Measurements from ENCODE around the gene SLC22A1. TPM values are rescaled to one million over a fixed set of nuclear protein-coding genes. Genes with fewer than 3 reads are reported as not detected.

Gene SLC22A1
- total and polyA plus RNA-seq, 2 of the 13 experiments (the other 11 are each of a cell fraction or from before 2014, with no cell fraction given): 0.80 to 0.87 TPM

DNA sequence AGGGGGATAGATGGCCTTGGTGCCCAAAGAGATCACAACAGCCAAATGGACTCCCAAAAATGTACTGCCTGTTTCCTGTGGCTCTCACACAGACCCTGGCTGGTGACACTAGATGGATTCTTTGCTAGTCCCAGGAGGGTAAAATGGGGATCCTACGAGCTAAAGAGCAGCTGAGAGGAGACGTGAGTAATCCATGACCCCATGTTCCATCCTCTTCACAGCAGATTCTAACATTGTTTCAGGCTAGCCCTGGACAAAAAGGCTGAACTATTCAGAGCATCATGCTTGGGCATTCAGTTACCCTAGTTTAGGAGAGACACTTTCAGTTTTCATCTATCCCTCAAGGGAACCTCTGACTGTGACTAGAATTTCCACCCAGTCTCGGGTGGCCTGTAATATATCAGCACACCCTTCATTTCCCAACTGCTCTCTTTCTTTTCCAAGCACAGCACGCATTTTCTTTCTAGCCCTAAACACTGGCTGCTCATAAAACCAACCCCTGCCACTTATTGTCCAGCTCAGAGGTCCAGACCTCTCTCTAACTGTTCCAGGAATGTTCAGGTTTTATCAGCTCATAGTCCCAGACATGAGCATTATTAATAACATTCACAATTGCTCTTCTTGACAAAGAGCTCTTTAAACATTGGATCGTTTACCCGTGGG is 48.5 kb downstream of the SLC22A1 start:
- ChIA-PET POLR2A (no interaction called here), CTCF (ENCODE audit: low intra/inter-chr PET ratio, low total read pairs) (no interaction called here)
- in situ Hi-C loops (cut with HindIII; ENCODE audit: extremely low pct_ligation_motif_present, low pct_unique_long_range_greater_than_20kb): no loop called here
- Histone ChIP-seq H2AFZ (ENCODE audit: low read length) (no peak overlapping the region), H3K4me1 (ENCODE audit: insufficient read depth, low read length) (peaks cover 9% of the 10 kb centered on the region; the same call in 1 of the 2 replicates), H3K4me3 (replicated peaks in 1 of 3; ENCODE audit: insufficient read depth in 1 of 3, low read depth in 2 of 3, low read length in 3 of 3) (no peak overlapping the region), H4K20me1 (ENCODE audit: insufficient read depth, low read length) (no peaks in the 10 kb centered on the region), H3K9ac (ENCODE audit: insufficient read depth, low read depth, low read length) (no peak overlapping the region), H3K27ac (ENCODE audit: extremely low read length, insufficient read depth, low read length) (no peak overlapping the region), H3K4me2 (ENCODE audit: low read depth, low read length) (no peak overlapping the region), H3K79me2 (ENCODE audit: insufficient read depth, low read length) (no peaks in the 10 kb centered on the region), H3K36me3 (replicated peaks in 1 of 2; ENCODE audit: control insufficient read depth in 1 of 2, insufficient read depth in 2 of 2, low read length in 2 of 2) (no peaks in the 10 kb centered on the region), H3K27me3 (ENCODE audit: control insufficient read depth in 1 of 2, insufficient read depth in 2 of 2, low read length in 2 of 2) (no peaks in the 10 kb centered on the region), H3K9me3 (ENCODE audit: low read length) (no peaks in the 10 kb centered on the region)
- WGBS (ENCODE audit: low lambda C conversion rate): 31% methylated on average over 6 of the region's 6 CpGs
- FAIRE-seq (no peak), DNase-seq (ENCODE audit: low spot score) (no peak), ATAC-seq (no peak)
- TF ChIP-seq ZNF501 (CRISPR knock-in tag; IDR thresholded peaks at IDR 0.05) (no peak), ZNF354B (CRISPR knock-in tag; IDR thresholded peaks at IDR 0.05) (no peak), ZFP36L1 (CRISPR knock-in tag; IDR thresholded peaks at IDR 0.05) (no peak), ZNF124 (CRISPR knock-in tag; IDR thresholded peaks at IDR 0.05) (no peak), ZSCAN9 (CRISPR knock-in tag; IDR thresholded peaks at IDR 0.05; ENCODE audit: borderline replicate concordance) (no peak), ZBTB4 (CRISPR knock-in tag; IDR thresholded peaks at IDR 0.05; ENCODE audit: borderline replicate concordance) (no peak), ZNF20 (CRISPR knock-in tag; IDR thresholded peaks at IDR 0.05) (no peak), FOXO4 (CRISPR knock-in tag; conservative IDR thresholded peaks at IDR 0.05) (no peak), ZBTB38 (CRISPR knock-in tag; IDR thresholded peaks at IDR 0.05) (no peak)
- intact Hi-C loops (cut with micrococcal nuclease; ENCODE audit: unreplicated experiment): no loop called here
- no TSS peak for BruUV-seq (replicated peaks)

Measured in HepG2 (cell line).